ENCODE results near the gene PKP4. TPM values are rescaled to one million over a fixed set of nuclear protein-coding genes. Genes with fewer than 3 reads are reported as not detected.

The PKP4 gene
- total RNA-seq, 2 experiments from 2014 or later = 68.7 to 73.2 TPM

DNA sequence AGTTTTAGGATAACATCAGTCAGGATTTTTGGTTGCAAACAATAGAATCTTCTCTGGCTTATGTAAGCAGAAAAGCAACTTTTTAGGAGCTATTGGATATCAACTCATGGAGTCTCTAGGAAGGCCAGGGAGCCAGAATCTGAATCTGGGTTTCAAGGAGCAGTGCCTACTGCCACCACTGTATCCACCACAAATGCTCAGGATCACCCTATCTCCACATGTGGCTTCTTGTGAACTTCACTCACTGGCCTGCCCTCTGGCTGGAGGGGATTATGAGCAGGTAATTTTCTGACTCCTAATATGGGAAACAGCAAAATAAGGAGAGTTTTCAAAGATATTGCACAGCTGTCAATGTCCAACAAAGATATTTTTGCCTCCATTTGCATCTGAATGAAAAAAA is 142.9 kb downstream of the PKP4 start:
- H3K27ac ChIP-seq (ENCODE audit: low read depth, low read length, poor library complexity, severe bottlenecking) = no peak overlapping the region
- H3K9me3 ChIP-seq (ENCODE audit: low read length) = no peaks in the 10 kb centered on the region
- no peaks in the 10 kb centered on the region for H3K9me2 ChIP-seq (ENCODE audit: insufficient read depth, low read length)
- ChIA-PET POLR2A (no interaction called here), CTCF (ENCODE audit: unreplicated experiment) (no interaction called here)
- H3K79me2 ChIP-seq (ENCODE audit: insufficient read depth, low read depth, low read length) = no peaks in the 10 kb centered on the region
- BruUV-seq (replicated peaks) = no TSS peak
- H2AFZ ChIP-seq (ENCODE audit: low read length) = no peak overlapping the region
- H3K4me3 ChIP-seq (ENCODE audit: low read depth, low read length, poor library complexity, severe bottlenecking) = no peak overlapping the region
- H3K4me1 ChIP-seq (ENCODE audit: insufficient read depth, low read length, poor library complexity, severe bottlenecking) = no peaks in the 10 kb centered on the region
- intact Hi-C loops (cut with micrococcal nuclease; ENCODE audit: unreplicated experiment) = no loop called here
- TF ChIP-seq, protein P1, sequence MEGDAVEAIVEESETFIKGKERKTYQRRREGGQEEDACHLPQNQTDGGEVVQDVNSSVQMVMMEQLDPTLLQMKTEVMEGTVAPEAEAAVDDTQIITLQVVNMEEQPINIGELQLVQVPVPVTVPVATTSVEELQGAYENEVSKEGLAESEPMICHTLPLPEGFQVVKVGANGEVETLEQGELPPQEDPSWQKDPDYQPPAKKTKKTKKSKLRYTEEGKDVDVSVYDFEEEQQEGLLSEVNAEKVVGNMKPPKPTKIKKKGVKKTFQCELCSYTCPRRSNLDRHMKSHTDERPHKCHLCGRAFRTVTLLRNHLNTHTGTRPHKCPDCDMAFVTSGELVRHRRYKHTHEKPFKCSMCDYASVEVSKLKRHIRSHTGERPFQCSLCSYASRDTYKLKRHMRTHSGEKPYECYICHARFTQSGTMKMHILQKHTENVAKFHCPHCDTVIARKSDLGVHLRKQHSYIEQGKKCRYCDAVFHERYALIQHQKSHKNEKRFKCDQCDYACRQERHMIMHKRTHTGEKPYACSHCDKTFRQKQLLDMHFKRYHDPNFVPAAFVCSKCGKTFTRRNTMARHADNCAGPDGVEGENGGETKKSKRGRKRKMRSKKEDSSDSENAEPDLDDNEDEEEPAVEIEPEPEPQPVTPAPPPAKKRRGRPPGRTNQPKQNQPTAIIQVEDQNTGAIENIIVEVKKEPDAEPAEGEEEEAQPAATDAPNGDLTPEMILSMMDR (conservative IDR thresholded peaks at IDR 0.05; ENCODE audit: low read length) = no peak
- TF ChIP-seq EZH2phosphoT487 (IDR thresholded peaks at IDR 0.05; ENCODE audit: borderline replicate concordance, low read depth, low read length) = no peak
- H3K4me2 ChIP-seq (ENCODE audit: low read length) = no peak overlapping the region
- H4K20me1 ChIP-seq (ENCODE audit: insufficient read depth, low read length) = no peaks in the 10 kb centered on the region
- DNase-seq (ENCODE audit: low spot score) = no peak
- H3K36me3 ChIP-seq (ENCODE audit: insufficient read depth, low read length) = no peaks in the 10 kb centered on the region

DNA sequence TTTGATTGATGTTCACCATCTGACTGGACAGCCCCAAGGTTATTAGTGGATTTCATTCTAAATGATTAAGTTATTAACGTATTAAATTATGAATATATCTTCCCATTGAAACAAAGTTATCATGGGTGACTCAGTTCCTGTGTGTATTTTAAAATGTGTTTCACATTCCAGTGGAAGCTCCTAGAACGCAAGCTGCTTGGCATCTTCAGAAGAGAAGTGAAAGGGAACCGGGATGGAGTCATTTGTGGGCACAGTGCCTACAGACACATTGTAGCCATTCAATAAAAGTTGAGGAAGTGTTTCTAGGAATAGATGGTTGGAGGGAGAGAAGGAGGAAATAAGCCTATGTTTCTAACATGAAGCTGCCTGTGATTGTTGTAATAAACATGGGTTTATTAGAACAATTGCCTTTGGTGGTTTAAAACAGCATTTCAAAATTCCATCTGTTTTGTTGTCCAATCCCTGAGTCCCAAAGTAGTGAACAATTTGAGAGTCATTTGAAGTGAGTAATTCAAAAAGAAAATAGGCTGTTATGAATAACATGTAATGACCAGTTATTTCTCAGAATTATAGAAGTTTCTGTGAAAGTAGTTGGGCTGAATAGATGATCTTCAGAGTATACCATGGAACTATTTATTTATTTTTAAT is 143.5 kb downstream of the PKP4 start:
- Histone ChIP-seq H3K27ac (ENCODE audit: low read depth, low read length, poor library complexity, severe bottlenecking) (no peak overlapping the region), H3K79me2 (ENCODE audit: insufficient read depth, low read depth, low read length) (no peaks in the 10 kb centered on the region), H4K20me1 (ENCODE audit: insufficient read depth, low read length) (no peaks in the 10 kb centered on the region), H2AFZ (ENCODE audit: low read length) (no peak overlapping the region), H3K9me2 (ENCODE audit: insufficient read depth, low read length) (no peaks in the 10 kb centered on the region), H3K4me2 (ENCODE audit: low read length) (no peak overlapping the region), H3K36me3 (ENCODE audit: insufficient read depth, low read length) (no peaks in the 10 kb centered on the region), H3K9me3 (ENCODE audit: low read length) (no peaks in the 10 kb centered on the region), H3K4me1 (ENCODE audit: insufficient read depth, low read length, poor library complexity, severe bottlenecking) (no peaks in the 10 kb centered on the region), H3K4me3 (ENCODE audit: low read depth, low read length, poor library complexity, severe bottlenecking) (no peak overlapping the region)
- no TSS peak for BruUV-seq (replicated peaks)
- DNase-seq (ENCODE audit: low spot score) = no peak
- ChIA-PET CTCF (ENCODE audit: unreplicated experiment) (no interaction called here), POLR2A (no interaction called here)
- intact Hi-C loops (cut with micrococcal nuclease; ENCODE audit: unreplicated experiment) = no loop called here
- TF ChIP-seq EZH2phosphoT487 (IDR thresholded peaks at IDR 0.05; ENCODE audit: borderline replicate concordance, low read depth, low read length) = no peak
- TF ChIP-seq, protein P1 (conservative IDR thresholded peaks at IDR 0.05; ENCODE audit: low read length) = no peak

- TF ChIP-seq, protein P1 (conservative IDR thresholded peaks at IDR 0.05; ENCODE audit: low read length) = no peak
- TF ChIP-seq EZH2phosphoT487 (IDR thresholded peaks at IDR 0.05; ENCODE audit: borderline replicate concordance, low read depth, low read length) = no peak
- no TSS peak for BruUV-seq (replicated peaks)
- Histone ChIP-seq H3K4me1 (ENCODE audit: insufficient read depth, low read length, poor library complexity, severe bottlenecking) (no peaks in the 10 kb centered on the region), H3K27ac (ENCODE audit: low read depth, low read length, poor library complexity, severe bottlenecking) (no peak overlapping the region), H2AFZ (ENCODE audit: low read length) (no peak overlapping the region), H4K20me1 (ENCODE audit: insufficient read depth, low read length) (no peaks in the 10 kb centered on the region), H3K4me2 (ENCODE audit: low read length) (no peak overlapping the region), H3K4me3 (ENCODE audit: low read depth, low read length, poor library complexity, severe bottlenecking) (no peak overlapping the region), H3K9me3 (ENCODE audit: low read length) (no peaks in the 10 kb centered on the region), H3K9me2 (ENCODE audit: insufficient read depth, low read length) (no peaks in the 10 kb centered on the region), H3K36me3 (ENCODE audit: insufficient read depth, low read length) (no peaks in the 10 kb centered on the region), H3K79me2 (ENCODE audit: insufficient read depth, low read depth, low read length) (no peaks in the 10 kb centered on the region)
- POLR2A ChIA-PET = no interaction called here
- CTCF ChIA-PET (ENCODE audit: unreplicated experiment) = no interaction called here
- no peak for DNase-seq (ENCODE audit: low spot score)
- intact Hi-C loops (cut with micrococcal nuclease; ENCODE audit: unreplicated experiment) = no loop called here
Measured at GRCh38 chr2:158602027-158602426, 145.3 kb downstream of the PKP4 start.

Data from OCI-LY7 (cell line).